Chondrocyte (in vitro differentiated cells): ENCODE results near the gene PRKAG2. TPM values are rescaled to one million over a fixed set of nuclear protein-coding genes. Genes with fewer than 3 reads are reported as not detected.
A peak's percentile ranks its signal among the peaks of the same experiment; 100 is the strongest.

Source experiments
- DNase-seq: peaks from one replicate; pipeline ENCODE4 v3.0.0; 2021; ENCODE audit warnings: mixed read lengths, low spot score
- H3K27ac Mint-ChIP-seq: one replicate; pipeline ENCODE4 v1.8.0; 2021; ENCODE audit warnings: mild to moderate bottlenecking, moderate library complexity, mixed read lengths; ENCODE audit not compliant: unreplicated experiment
- H3K27me3 Mint-ChIP-seq: 2 replicates; pipeline ENCODE4 v1.8.0; 2021; ENCODE audit warnings: low read depth, mixed read lengths
- H3K36me3 Mint-ChIP-seq: 2 replicates; pipeline ENCODE4 v1.8.0; 2021; ENCODE audit warnings: low read depth, mixed read lengths
- H3K4me1 Mint-ChIP-seq: 2 replicates; pipeline ENCODE4 v1.8.0; 2021; ENCODE audit warnings: low read depth, mild to moderate bottlenecking, mixed read lengths
- H3K4me3 Mint-ChIP-seq: one replicate; pipeline ENCODE4 v1.8.0; 2021; ENCODE audit warnings: mild to moderate bottlenecking, moderate library complexity, mixed read lengths; ENCODE audit not compliant: unreplicated experiment
- H3K9me3 Mint-ChIP-seq: 2 replicates; pipeline ENCODE4 v1.8.0; 2021; ENCODE audit warnings: low read depth, mixed read lengths
- total RNA-seq: library from RNA; stranded (reverse); gene quantifications from 3 replicates; pipeline ENCODE4 v1.2.1, GENCODE V29; 2021
- TF ChIP-seq, protein P1 (sequence below): fragments of 200-600 bp; sonication (generic); IDR thresholded peaks from 2 replicates; pipeline ENCODE4 v1.5.0; 2021; ENCODE audit warnings: antibody characterized with exemption, mild to moderate bottlenecking, moderate library complexity

Gene PRKAG2
- total RNA-seq, 1 donor from 2014 or later, result 35.4 TPM

DNA sequence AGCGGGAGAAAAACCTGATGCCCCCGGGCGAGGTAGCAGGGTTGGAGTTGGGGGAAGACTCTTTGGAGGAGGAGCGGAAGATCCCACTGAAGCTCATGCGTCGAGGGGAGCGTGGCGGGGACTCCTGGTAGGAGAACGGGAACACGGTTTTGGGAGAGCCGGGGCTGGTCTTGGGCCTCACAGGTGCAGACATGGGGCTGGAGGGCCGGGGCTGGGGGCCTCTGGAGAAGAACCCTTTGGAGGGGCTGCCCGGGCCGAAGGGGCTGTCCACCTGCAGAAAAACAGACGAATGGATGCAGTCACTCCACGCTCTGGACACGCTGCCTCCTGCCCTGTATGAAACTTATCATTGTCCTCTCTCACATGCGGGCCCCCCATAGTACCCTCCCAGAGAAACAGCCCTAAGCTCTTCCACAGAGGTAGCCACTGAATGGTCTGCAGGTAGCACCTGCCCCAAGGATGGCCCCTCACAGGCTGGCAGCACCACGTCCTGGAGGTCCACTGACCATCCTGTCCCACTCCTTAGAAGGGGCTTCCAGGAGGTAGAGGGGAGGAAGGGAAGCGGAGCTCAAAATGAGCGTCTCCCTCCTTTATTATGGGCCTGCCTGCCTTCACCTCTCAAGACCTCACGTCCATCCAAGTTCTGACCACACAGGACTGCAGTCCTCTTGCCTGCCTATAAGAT, 95.6 kb downstream of the PRKAG2 start:
- TF ChIP-seq, protein P1, sequence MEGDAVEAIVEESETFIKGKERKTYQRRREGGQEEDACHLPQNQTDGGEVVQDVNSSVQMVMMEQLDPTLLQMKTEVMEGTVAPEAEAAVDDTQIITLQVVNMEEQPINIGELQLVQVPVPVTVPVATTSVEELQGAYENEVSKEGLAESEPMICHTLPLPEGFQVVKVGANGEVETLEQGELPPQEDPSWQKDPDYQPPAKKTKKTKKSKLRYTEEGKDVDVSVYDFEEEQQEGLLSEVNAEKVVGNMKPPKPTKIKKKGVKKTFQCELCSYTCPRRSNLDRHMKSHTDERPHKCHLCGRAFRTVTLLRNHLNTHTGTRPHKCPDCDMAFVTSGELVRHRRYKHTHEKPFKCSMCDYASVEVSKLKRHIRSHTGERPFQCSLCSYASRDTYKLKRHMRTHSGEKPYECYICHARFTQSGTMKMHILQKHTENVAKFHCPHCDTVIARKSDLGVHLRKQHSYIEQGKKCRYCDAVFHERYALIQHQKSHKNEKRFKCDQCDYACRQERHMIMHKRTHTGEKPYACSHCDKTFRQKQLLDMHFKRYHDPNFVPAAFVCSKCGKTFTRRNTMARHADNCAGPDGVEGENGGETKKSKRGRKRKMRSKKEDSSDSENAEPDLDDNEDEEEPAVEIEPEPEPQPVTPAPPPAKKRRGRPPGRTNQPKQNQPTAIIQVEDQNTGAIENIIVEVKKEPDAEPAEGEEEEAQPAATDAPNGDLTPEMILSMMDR, result no peak
- Mint-ChIP-seq H3K9me3 (peaks cover 7% of the 10 kb centered on the region), H3K27ac (no peak overlapping the region), H3K36me3 (no peaks in the 10 kb centered on the region), H3K27me3 (peaks cover 15% of the 10 kb centered on the region), H3K4me3 (no peak overlapping the region), H3K4me1 (peaks cover 5% of the 10 kb centered on the region)
- peak; percentile 84 for DNase-seq

DNA sequence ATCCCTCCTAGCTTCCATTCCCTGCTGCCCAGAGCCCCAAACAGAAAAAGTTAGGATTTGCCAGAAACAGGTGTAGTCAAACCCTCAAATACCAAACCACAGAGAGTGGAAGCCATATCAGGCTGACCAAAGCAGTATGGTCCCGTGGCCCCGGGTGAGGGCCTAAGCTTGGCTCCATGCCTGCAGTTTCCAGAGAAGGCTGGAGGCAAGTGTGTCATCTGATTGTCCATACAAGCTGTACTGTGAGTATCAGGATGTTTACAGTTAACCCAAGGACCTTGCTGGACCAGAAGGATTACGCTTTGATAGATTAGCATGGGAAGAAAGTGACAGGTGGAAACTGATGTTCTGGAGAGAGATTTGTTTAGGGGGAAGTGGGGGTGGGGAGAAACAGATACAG, 96.3 kb downstream of the PRKAG2 start:
- TF ChIP-seq, protein P1, result no peak
- Mint-ChIP-seq H3K4me3 (no peak overlapping the region), H3K27ac (no peak overlapping the region), H3K27me3 (peaks cover 17% of the 10 kb centered on the region), H3K9me3 (peaks cover 7% of the 10 kb centered on the region), H3K36me3 (no peaks in the 10 kb centered on the region), H3K4me1 (peaks cover 5% of the 10 kb centered on the region)
- peak; percentile 21 for DNase-seq

DNA sequence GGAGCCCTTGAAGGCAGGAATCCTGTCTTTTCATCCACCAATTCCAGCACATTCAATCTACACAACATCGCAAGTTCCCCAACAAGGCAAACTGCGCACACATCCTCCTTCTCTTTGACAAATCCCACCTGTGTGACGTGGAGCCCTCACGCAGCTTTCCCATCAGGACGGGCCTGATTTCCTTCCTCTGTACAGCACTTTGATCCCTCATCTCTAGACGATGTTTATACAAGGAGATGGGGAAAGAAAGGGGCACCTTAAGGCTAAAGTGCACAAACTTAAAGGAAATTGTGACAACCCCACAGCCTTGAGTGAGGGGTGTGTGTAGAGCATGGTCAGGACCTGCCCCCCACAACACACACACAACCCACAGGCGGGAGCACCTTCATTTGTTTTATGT, 97.2 kb downstream of the PRKAG2 start:
- Mint-ChIP-seq H3K4me3 (no peak overlapping the region), H3K4me1 (peaks cover 5% of the 10 kb centered on the region), H3K36me3 (no peaks in the 10 kb centered on the region), H3K27me3 (peaks cover 19% of the 10 kb centered on the region), H3K9me3 (peaks cover 7% of the 10 kb centered on the region), H3K27ac (no peak overlapping the region)
- DNase-seq, result peak; percentile 22
- TF ChIP-seq, protein P1, result no peak

DNA sequence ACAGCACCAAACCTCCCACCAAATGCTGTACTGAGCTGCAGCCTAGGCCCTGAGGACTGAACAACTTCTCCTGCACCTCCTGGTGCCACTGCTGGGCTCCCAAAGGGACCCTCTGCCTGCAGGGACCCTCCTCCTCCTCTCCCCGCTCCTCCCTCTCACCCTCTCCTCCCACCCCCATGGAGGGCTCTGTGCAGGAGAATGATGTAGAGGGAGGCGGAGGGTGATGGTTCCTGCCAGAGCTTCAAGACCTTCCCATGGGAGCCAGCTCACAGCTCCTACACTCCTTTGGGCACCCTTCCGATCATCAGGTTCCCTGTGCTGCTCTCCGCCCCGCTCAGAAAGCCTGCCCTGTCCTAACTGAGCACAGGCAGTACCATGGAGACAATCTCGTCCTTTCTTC, 97.7 kb downstream of the PRKAG2 start:
- Mint-ChIP-seq H3K4me1 (peaks cover 5% of the 10 kb centered on the region), H3K27ac (no peak overlapping the region), H3K9me3 (peaks cover 7% of the 10 kb centered on the region)

DNA sequence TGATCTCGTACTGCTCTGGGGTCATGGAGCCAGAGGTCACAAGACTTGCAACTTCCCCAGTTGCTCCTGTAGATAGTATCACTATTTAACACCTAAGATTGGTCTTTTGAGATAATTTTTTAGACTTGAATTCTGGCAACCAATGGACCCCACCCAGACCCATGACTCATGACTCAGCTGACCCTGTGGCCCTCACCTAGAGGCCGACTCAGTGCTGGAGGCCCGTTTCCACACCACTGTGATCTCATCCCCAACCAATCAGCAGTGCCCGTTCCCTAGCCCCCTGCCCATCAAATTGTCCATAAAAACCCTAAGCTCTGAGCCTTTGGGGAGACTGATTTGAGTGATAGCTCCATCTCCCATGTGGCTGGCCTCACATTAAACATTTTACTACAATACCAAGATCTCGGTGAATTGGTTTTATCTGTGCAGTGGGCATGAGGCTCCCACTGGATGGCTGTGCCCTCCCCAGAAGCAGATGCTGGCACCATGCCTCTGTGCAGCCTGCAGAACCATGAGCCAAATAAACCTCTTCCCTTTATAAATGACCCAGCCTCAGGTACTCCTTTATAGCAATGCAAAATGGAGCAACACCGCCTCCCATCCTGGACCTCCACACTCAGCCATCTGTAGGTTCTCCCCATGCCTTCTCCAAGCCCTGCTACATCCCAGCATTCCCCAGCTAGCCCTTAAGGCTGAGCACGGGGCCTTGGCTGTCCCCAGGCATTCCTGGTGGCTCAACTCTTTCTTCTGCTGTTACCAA, 98.8 kb downstream of the PRKAG2 start:
- H3K27me3 Mint-ChIP-seq, result peaks cover 31% of the 10 kb centered on the region
- H3K9me3 Mint-ChIP-seq, result peaks cover 7% of the 10 kb centered on the region
- TF ChIP-seq, protein P1, result no peak
- H3K4me1 Mint-ChIP-seq, result peaks cover 3% of the 10 kb centered on the region
- H3K4me3 Mint-ChIP-seq, result no peak overlapping the region
- H3K36me3 Mint-ChIP-seq, result no peaks in the 10 kb centered on the region
- H3K27ac Mint-ChIP-seq, result no peak overlapping the region
- peak; percentile 37 for DNase-seq

More for the DNA sequence above, 97.7 kb downstream of the PRKAG2 start:
- Mint-ChIP-seq H3K4me3 (no peak overlapping the region), H3K27me3 (peaks cover 21% of the 10 kb centered on the region), H3K36me3 (no peaks in the 10 kb centered on the region)
- peak; percentile 40 for DNase-seq
- TF ChIP-seq, protein P1, result no peak
